GM19238 (cell line): ENCODE measurements around the gene SEMA6D.

Source experiments
- DNase-seq: peaks from one replicate; pipeline ENCODE4 v3.0.0; 2011; ENCODE audit warnings: low spot score; ENCODE audit not compliant: insufficient read length

Gene SEMA6D

GRCh38 chr15:47822048-47822447 lies 104.7 kb downstream of the SEMA6D start:
- no peak for DNase-seq
